ENCODE results near the gene EMC7. TPM values are rescaled to one million over a fixed set of nuclear protein-coding genes. Genes with fewer than 3 reads are reported as not detected.

The EMC7 gene
- total and polyA plus RNA-seq, 9 of the 15 experiments (the other 6 are each of a cell fraction or from before 2014, with no cell fraction given) = 25.8 to 92.8 (median 49.7) TPM

GRCh38 chr15:34070003-34070402, 31.7 kb downstream of the EMC7 start:
- no peaks in the 10 kb centered on the region for H3K79me2 ChIP-seq (ENCODE audit: control insufficient read depth, insufficient read depth, low read length)
- intact Hi-C loops (cut with micrococcal nuclease) = no loop called here

More at GRCh38 chr15:34070003-34070402, 31.7 kb downstream of the EMC7 start:
- Histone ChIP-seq H3K9me3 (replicated peaks; ENCODE audit: control insufficient read depth, insufficient read depth, low read depth, low read length) (no peaks in the 10 kb centered on the region), H3K4me1 (replicated peaks in 1 of 2; ENCODE audit: control insufficient read depth in 2 of 2, insufficient read depth in 2 of 2, low read length in 2 of 2) (no peaks in the 10 kb centered on the region), H4K20me1 (replicated peaks; ENCODE audit: control insufficient read depth, insufficient read depth, low read length) (no peaks in the 10 kb centered on the region), H3K4me3 (no peak overlapping the region), H3K27ac (ENCODE audit: extremely low read depth, low read depth, low read length) (no peak overlapping the region), H3K9me1 (ENCODE audit: control insufficient read depth, insufficient read depth, low read length) (no peaks in the 10 kb centered on the region), H2AFZ (ENCODE audit: low read depth, low read length) (no peak overlapping the region), H3K4me2 (ENCODE audit: insufficient read depth, low read length) (no peak overlapping the region), H3K9ac (ENCODE audit: insufficient read depth in 1 of 2, low read depth in 2 of 2, low read length in 2 of 2) (no peak overlapping the region), H3K27me3 (ENCODE audit: control insufficient read depth in 2 of 2, insufficient read depth in 2 of 2, low read length in 2 of 2) (peaks cover 0 to 3% of the 10 kb centered on the region in 2 experiments; a peak in 1 of 5 replicates), H3K36me3 (ENCODE audit: control insufficient read depth, insufficient read depth, low read length) (no peaks in the 10 kb centered on the region)
- 5% methylated on average over 6 of the region's 6 CpGs for WGBS (ENCODE audit: insufficient coverage, low coverage, missing lambda C conversion rate)
- POLR2A ChIA-PET = no interaction called here
- BruUV-seq (replicated peaks) = no TSS peak
- FAIRE-seq (no peak), DNase-seq (ENCODE audit: extremely low read depth in 1 of 4, low spot score in 3 of 4) (peak in 1 of 4 experiments; percentile 14), ATAC-seq (peak; percentile 72)
- TF ChIP-seq HNRNPUL1 (IDR thresholded peaks at IDR 0.05; ENCODE audit: low read length) = no peak
- TF ChIP-seq CREB3 (tag; conservative IDR thresholded peaks at IDR 0.05; ENCODE audit: low read depth) = no peak
- TF ChIP-seq HLTF (IDR thresholded peaks at IDR 0.05) = no peak
- no peak for TF ChIP-seq HINFP (tag; conservative IDR thresholded peaks at IDR 0.05; ENCODE audit: low read depth)
- TF ChIP-seq CHD2 (IDR thresholded peaks at IDR 0.05; ENCODE audit: low read depth, low read length) = peak; percentile 85
- TF ChIP-seq MAFK (IDR thresholded peaks at IDR 0.05; ENCODE audit: low read length) = no peak
- no peak for TF ChIP-seq CREM (IDR thresholded peaks at IDR 0.05; ENCODE audit: low read depth)
- in situ Hi-C loops (cut with MboI) = no loop called here
- CTCF ChIA-PET (ENCODE audit: low intra/inter-chr PET ratio) = no interaction called here

Data from K562 (cell line).